Neural cell (in vitro differentiated cells): Measurements from ENCODE around the gene POLN.

Experiments used
- CTCF ChIP-seq: fragments of 450-650 bp; IDR thresholded peaks from 2 replicates; pipeline ENCODE4 v1.5.1; 2014; ENCODE audit warnings: antibody characterized with exemption, mild to moderate bottlenecking, moderate library complexity; ENCODE audit not compliant: poor library complexity, severe bottlenecking
- EP300 ChIP-seq: fragments of 450-650 bp; conservative IDR thresholded peaks from 2 replicates; pipeline ENCODE4 v1.6.1; 2014; ENCODE audit warnings: antibody characterized with exemption, mild to moderate bottlenecking, moderate library complexity; ENCODE audit not compliant: poor library complexity, severe bottlenecking
- EZH2 ChIP-seq: fragments of 200-600, 300-800 bp; shearing (Covaris generic), sonication (generic); IDR thresholded peaks from 2 replicates; pipeline ENCODE4 v1.6.1; 2014; ENCODE audit warnings: antibody characterized with exemption, low read length, borderline replicate concordance, mild to moderate bottlenecking; ENCODE audit not compliant: insufficient read depth, poor library complexity, severe bottlenecking
- POLR2AphosphoS5 ChIP-seq: IDR thresholded peaks from 2 replicates; pipeline ENCODE4 v1.6.1; 2012
- SMC3 ChIP-seq: fragments of 450-650 bp; conservative IDR thresholded peaks from 2 replicates; pipeline ENCODE4 v1.6.1; 2014; ENCODE audit warnings: antibody characterized with exemption, mild to moderate bottlenecking, moderate library complexity; ENCODE audit not compliant: poor library complexity

GRCh38 chr4:2093265-2093664 is 148.7 kb downstream of the POLN start:
- TF ChIP-seq CTCF (no peak), EZH2 (no peak), EP300 (no peak), POLR2AphosphoS5 (no peak), SMC3 (no peak)
